DOHH2 (cell line): ENCODE measurements around the gene VPS37C.

Source experiments
- EZH2phosphoT487 ChIP-seq: fragments of 200-600 bp; sonication (generic); IDR thresholded peaks from 2 replicates; pipeline ENCODE4 v1.6.1; 2017; ENCODE audit warnings: borderline replicate concordance, mild to moderate bottlenecking, antibody characterized with exemption, low read length, moderate library complexity, mixed read lengths
- TF ChIP-seq, protein P1 (sequence below): fragments of 200-600 bp; sonication (generic); IDR thresholded peaks from one replicate; pipeline ENCODE4 v1.5.1; 2014; ENCODE audit warnings: antibody characterized with exemption, mild to moderate bottlenecking, low read depth, low read length; ENCODE audit not compliant: poor library complexity, severe bottlenecking

DNA sequence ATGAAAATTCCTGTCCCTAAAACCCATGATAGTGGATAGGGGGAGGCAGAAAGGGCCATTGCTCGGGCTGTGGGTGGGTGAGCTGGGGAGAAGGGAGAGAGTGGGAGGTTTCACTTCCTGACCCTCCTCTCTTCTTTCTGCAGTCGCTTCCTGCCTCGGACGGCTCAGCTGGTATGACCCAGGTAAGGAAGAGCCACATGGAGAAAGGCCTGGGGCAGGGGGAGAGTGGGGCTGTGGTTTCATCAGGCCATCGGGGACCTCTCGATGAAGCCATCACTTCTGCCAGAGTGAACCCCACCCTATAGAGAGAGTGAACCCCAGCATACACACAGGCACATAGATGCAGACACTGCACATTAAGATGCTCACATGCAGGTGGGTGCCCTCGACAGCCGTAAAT lies 46.3 kb downstream of the VPS37C start:
- TF ChIP-seq, protein P1, sequence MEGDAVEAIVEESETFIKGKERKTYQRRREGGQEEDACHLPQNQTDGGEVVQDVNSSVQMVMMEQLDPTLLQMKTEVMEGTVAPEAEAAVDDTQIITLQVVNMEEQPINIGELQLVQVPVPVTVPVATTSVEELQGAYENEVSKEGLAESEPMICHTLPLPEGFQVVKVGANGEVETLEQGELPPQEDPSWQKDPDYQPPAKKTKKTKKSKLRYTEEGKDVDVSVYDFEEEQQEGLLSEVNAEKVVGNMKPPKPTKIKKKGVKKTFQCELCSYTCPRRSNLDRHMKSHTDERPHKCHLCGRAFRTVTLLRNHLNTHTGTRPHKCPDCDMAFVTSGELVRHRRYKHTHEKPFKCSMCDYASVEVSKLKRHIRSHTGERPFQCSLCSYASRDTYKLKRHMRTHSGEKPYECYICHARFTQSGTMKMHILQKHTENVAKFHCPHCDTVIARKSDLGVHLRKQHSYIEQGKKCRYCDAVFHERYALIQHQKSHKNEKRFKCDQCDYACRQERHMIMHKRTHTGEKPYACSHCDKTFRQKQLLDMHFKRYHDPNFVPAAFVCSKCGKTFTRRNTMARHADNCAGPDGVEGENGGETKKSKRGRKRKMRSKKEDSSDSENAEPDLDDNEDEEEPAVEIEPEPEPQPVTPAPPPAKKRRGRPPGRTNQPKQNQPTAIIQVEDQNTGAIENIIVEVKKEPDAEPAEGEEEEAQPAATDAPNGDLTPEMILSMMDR = no peak
- no peak for TF ChIP-seq EZH2phosphoT487
